MM.1S (cell line): ENCODE results near the gene CAMLG.
"Not testable (repeated sequence)": the region's sequence is repeated elsewhere in the genome, so short reads cannot be mapped to it uniquely, and the experiment has no call there.

ENCODE experiments used
- CTCF ChIP-seq: fragments of 300-600 bp; sonication (generic); IDR thresholded peaks from 2 replicates; pipeline ENCODE4 v1.5.1; 2016; ENCODE audit warnings: antibody characterized with exemption, low read length, mixed read lengths
- EZH2 ChIP-seq: fragments of 300-600 bp; sonication (generic); optimal IDR thresholded peaks from 2 replicates; pipeline ENCODE3; 2017; ENCODE audit warnings: low read depth, mild to moderate bottlenecking, antibody characterized with exemption, low read length, mixed read lengths
- EZH2phosphoT487 ChIP-seq: fragments of 300-600 bp; sonication (generic); IDR thresholded peaks from 2 replicates; pipeline ENCODE4 v1.6.1; 2018; ENCODE audit warnings: antibody characterized with exemption, low read length

DNA sequence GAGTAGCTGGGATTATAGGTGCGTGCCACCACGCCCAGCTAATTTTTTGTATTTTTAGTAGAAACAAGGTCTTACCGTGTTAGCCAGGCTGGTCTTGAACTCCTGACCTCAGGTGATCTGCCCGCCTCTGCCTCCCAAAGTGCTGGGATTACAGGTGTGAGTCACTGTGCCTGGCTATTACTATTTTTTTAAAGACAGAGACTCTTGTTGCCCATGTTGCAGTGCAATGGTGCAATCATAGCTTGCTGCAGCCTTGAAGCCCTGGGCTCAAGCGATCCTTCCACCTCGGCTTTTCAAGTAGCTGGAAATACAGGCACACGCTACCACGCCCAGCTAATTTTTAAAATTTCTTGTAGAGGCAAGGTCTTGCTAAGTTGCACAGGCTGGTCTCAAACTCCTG is 48.2 kb upstream of the CAMLG start:
- TF ChIP-seq EZH2phosphoT487, CTCF, EZH2: not testable (repeated sequence)
